Activated naive CD8-positive, alpha-beta T cell treated with anti-CD3 and anti-CD28 coated beads, Interleukin-2, amount 50 U/mL, for 24 hours (primary cell): Measurements from ENCODE around the gene STRIP1.

Source experiments
- ATAC-seq: fragments of 150-1000 bp; cut with Tn5 transposase; one replicate; pipeline ENCODE4 v1.10.0; 2021
- DNase-seq: peaks from one replicate; pipeline ENCODE4 v3.0.0; 2021
- H3K27ac Mint-ChIP-seq: one replicate; pipeline ENCODE4 v1.8.0; 2021; ENCODE audit warnings: mild to moderate bottlenecking, mixed read lengths
- H3K27me3 Mint-ChIP-seq: one replicate; pipeline ENCODE4 v1.8.0; 2021; ENCODE audit warnings: mixed read lengths
- H3K36me3 Mint-ChIP-seq: one replicate; pipeline ENCODE4 v1.8.0; 2021; ENCODE audit warnings: low read depth, mixed read lengths
- H3K4me1 Mint-ChIP-seq: one replicate; pipeline ENCODE4 v1.8.0; 2021; ENCODE audit warnings: mixed read lengths
- H3K4me3 Mint-ChIP-seq: one replicate; pipeline ENCODE4 v1.8.0; 2021; ENCODE audit warnings: mild to moderate bottlenecking, moderate library complexity, mixed read lengths
- H3K9me3 Mint-ChIP-seq: one replicate; pipeline ENCODE4 v1.8.0; 2021; ENCODE audit warnings: mixed read lengths

STRIP1 gene

DNA sequence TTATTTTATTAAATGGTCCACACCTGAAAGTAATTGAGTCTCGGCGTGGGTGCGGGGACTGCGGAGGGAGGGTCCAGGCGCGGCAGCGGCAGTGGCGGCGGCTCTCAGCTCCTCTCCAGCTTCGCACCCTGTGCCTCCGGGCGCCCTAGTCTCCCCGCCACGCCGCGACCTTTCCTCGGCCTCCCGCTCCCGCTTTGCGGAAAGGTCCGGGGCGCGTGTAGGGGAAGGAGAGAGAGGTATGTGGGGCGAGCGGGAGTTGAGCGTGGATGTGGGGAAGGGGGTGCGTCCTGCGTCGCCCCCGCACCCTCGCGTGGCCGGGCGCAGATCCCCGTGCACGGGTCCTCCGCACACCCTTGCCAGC is 49.4 kb downstream of the STRIP1 start:
- no peaks in the 10 kb centered on the region for H3K36me3 Mint-ChIP-seq
- DNase-seq, result peak; percentile 18
- H3K4me3 Mint-ChIP-seq, result peak overlapping the region; percentile 79
- H3K4me1 Mint-ChIP-seq, result peaks cover 14% of the 10 kb centered on the region
- H3K9me3 Mint-ChIP-seq, result no peaks in the 10 kb centered on the region
- no peak for ATAC-seq
- no peak overlapping the region for H3K27ac Mint-ChIP-seq
- H3K27me3 Mint-ChIP-seq, result peaks cover 54% of the 10 kb centered on the region

DNA sequence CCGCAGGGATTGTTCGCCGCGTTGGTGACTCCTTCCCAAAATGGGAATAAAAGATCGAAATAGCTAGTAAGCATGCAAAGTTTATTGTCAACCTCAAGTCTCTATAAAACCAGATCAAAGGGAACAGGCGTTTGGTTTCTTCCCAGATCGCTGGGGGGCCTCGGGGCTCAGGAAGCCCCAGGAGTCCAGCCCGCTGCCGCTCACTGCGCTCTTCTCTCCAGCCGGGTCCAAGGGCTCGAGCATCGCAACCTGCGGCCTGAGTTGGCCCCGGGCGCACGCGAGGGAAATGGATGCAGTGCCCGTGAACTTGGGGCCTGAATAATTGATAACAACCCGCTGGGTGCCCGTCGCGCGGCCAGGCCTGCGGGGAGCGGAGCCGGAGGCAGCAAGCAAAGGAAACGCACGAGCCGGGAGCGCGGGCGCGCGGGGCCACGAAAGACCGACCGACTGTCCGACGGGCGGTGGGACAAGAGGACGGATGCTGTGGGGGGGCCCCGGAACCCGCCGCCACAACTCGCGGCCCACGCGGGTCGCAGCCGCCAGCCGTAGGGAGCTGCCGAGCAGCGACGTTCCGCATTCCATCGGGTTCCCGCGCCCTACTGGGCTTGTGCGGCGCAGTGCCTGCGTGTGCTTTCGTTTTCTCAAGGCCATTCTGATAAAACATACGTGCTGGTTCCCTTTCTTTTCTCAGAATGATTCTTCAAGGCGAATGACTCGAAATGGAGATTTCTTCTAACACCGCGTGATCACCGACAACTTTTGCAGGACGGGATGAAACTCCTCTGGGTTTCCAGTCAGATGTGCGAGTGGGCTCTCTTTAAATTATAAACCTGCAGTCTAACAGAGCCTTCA is 50.0 kb downstream of the STRIP1 start:
- no peaks in the 10 kb centered on the region for H3K9me3 Mint-ChIP-seq
- peak; percentile 52 for ATAC-seq
- peaks cover 57% of the 10 kb centered on the region for H3K27me3 Mint-ChIP-seq
- DNase-seq, result peak; percentile 29
- H3K27ac Mint-ChIP-seq, result no peak overlapping the region
- no peaks in the 10 kb centered on the region for H3K36me3 Mint-ChIP-seq
- peak overlapping the region; percentile 79 for H3K4me3 Mint-ChIP-seq
- peaks cover 14% of the 10 kb centered on the region for H3K4me1 Mint-ChIP-seq

GRCh38 chr1:110085671-110086070 is 51.2 kb downstream of the STRIP1 start:
- peaks cover 14% of the 10 kb centered on the region for H3K4me1 Mint-ChIP-seq
- no peak for DNase-seq
- no peaks in the 10 kb centered on the region for H3K9me3 Mint-ChIP-seq
- ATAC-seq, result no peak
- H3K36me3 Mint-ChIP-seq, result no peaks in the 10 kb centered on the region
- no peak overlapping the region for H3K4me3 Mint-ChIP-seq
- peaks cover 57% of the 10 kb centered on the region for H3K27me3 Mint-ChIP-seq
- no peak overlapping the region for H3K27ac Mint-ChIP-seq

- H3K4me3 Mint-ChIP-seq, result no peak overlapping the region
- H3K27me3 Mint-ChIP-seq, result peaks cover 53% of the 10 kb centered on the region
- DNase-seq (no peak), ATAC-seq (no peak)
- no peaks in the 10 kb centered on the region for H3K36me3 Mint-ChIP-seq
- no peaks in the 10 kb centered on the region for H3K9me3 Mint-ChIP-seq
- H3K4me1 Mint-ChIP-seq, result peaks cover 14% of the 10 kb centered on the region
- no peak overlapping the region for H3K27ac Mint-ChIP-seq
Measured at GRCh38 chr1:110086961-110087360, 52.5 kb downstream of the STRIP1 start.

DNA sequence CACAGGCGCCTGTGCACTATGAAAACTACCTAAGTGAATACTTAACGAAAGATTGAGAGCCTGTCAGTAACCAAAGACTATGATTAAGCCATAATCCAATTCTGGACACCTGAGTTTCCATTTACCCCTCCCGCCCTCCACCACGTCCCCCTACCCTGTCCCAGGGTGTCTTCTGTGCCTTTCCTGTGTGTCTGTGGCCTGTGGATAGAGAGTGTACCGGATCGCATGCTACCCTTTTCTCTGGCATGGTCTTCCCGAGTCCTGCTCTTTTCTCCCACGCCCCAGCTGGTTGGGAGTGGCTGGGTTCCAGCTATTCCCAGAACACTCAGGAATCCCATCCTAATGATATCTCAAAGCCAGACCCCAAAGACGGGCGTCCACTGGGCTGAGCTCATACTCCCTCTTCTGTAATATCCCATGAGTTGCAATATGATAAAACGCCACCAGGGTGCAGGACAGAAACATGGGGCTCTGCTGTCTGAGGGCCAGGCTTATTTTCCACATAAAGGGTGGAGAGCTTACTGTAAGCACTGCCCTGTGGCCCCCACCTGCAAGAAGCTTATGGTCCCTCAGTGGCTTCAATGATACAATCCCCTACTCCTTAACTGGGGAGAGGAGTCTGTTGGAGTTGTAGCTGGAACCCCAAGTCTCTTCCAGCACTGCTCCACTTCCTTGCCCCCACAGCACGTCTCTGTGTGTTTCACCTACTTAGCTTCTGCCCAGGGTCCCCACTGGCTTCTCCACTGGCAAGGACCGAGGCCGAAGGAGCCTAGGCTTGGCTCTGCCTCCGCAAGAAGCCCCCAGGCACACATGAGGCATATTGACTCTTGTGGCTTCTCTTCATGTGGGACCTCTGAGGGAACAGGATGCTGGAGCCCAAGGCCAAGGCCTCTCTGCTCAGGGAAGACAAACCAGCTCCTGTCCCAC is 53.7 kb downstream of the STRIP1 start:
- ATAC-seq, result peak; percentile 77
- Mint-ChIP-seq H3K9me3 (no peaks in the 10 kb centered on the region), H3K27me3 (peaks cover 45% of the 10 kb centered on the region), H3K4me3 (no peak overlapping the region), H3K27ac (no peak overlapping the region), H3K36me3 (no peaks in the 10 kb centered on the region), H3K4me1 (peaks cover 14% of the 10 kb centered on the region)
- DNase-seq, result peak; percentile 51

DNA sequence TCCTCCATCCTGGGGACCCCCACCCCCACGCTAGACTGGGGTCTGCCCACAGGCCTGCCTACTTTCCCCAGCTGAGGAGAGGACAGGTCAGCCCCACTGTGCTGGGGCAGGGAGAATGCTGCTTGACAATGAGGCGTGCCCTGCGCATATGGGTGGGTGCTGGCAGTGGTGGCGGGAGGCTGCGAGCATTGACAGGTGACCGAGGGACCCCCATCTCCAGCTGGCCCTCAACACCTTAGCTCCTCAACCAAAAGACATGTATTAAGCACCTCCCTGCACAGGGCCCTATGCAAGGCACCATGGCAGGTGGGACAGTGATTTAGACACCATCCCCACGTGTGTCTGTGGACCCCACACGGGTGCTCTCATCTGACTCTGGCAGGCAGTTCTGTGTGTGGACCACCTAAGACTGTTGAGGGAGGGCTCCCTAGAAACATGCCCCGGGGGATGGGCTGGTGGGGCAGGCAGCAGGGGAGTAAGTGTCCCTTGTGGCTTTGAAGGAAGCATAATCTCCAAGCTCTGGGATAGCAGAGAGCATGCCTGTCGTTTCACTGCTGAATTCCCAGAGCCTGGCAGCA is 54.4 kb downstream of the STRIP1 start:
- ATAC-seq, result no peak
- H3K4me3 Mint-ChIP-seq, result no peak overlapping the region
- peaks cover 8% of the 10 kb centered on the region for H3K4me1 Mint-ChIP-seq
- no peaks in the 10 kb centered on the region for H3K9me3 Mint-ChIP-seq
- DNase-seq, result no peak
- no peaks in the 10 kb centered on the region for H3K36me3 Mint-ChIP-seq
- no peak overlapping the region for H3K27ac Mint-ChIP-seq
- peaks cover 39% of the 10 kb centered on the region for H3K27me3 Mint-ChIP-seq

GRCh38 chr1:110089561-110090275 is 55.3 kb downstream of the STRIP1 start:
- Mint-ChIP-seq H3K4me3 (no peak overlapping the region), H3K4me1 (peaks cover 4% of the 10 kb centered on the region), H3K27me3 (peaks cover 32% of the 10 kb centered on the region), H3K36me3 (no peaks in the 10 kb centered on the region), H3K27ac (no peak overlapping the region), H3K9me3 (no peaks in the 10 kb centered on the region)
- ATAC-seq, result no peak
- no peak for DNase-seq

DNA sequence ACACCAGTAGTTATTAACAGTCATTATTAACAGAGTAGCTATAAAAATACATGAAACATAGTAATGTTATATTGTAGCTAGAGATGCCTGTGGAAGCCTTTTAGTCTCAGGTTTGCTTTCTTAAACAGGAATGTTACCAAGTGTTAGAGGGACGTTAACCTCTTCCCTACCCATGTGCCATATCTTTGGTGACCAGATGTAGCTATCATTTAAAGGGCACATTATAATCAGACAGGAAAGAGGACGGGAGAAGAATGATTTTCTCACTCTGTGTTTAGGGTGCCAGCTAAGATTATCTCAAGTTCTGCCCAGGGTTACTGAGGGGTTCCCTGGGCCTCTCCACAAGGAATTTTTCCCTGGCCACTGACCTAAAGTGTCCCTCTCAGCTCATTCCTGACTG is 57.0 kb downstream of the STRIP1 start:
- DNase-seq, result no peak
- Mint-ChIP-seq H3K4me3 (no peak overlapping the region), H3K27ac (no peak overlapping the region), H3K36me3 (no peaks in the 10 kb centered on the region), H3K9me3 (no peaks in the 10 kb centered on the region), H3K27me3 (peaks cover 18% of the 10 kb centered on the region), H3K4me1 (no peaks in the 10 kb centered on the region)
- ATAC-seq, result no peak

- peaks cover 13% of the 10 kb centered on the region for H3K27me3 Mint-ChIP-seq
- H3K9me3 Mint-ChIP-seq, result no peaks in the 10 kb centered on the region
- H3K4me1 Mint-ChIP-seq, result no peaks in the 10 kb centered on the region
- ATAC-seq, result no peak
- no peaks in the 10 kb centered on the region for H3K36me3 Mint-ChIP-seq
- no peak overlapping the region for H3K27ac Mint-ChIP-seq
- no peak overlapping the region for H3K4me3 Mint-ChIP-seq
- DNase-seq, result no peak
Measured at GRCh38 chr1:110091791-110092190, 57.4 kb downstream of the STRIP1 start.

DNA sequence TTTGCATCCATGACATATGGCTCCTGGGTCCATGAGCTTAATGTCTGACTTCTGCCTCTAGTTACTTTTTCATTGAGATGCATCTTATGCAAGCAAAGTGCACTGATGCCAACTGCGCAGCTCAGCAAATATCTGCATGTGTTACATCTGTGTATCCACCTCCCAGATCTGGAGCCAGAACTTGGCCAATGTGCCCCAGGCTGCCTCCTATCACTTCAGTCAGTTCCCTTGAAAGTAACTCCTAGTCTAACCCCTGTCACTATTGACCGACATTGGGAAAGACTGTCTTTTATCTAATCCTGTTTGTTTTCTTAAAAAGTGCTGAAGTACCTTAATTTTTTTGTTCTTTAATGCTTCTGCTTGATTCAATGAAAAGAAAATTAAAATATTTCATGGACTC is 58.6 kb downstream of the STRIP1 start:
- Mint-ChIP-seq H3K9me3 (no peaks in the 10 kb centered on the region), H3K4me1 (no peaks in the 10 kb centered on the region), H3K27ac (no peak overlapping the region), H3K27me3 (peaks cover 8% of the 10 kb centered on the region), H3K36me3 (no peaks in the 10 kb centered on the region), H3K4me3 (no peak overlapping the region)
- no peak for DNase-seq
- ATAC-seq, result no peak

- ATAC-seq, result no peak
- H3K36me3 Mint-ChIP-seq, result no peaks in the 10 kb centered on the region
- H3K4me3 Mint-ChIP-seq, result no peak overlapping the region
- peaks cover 2% of the 10 kb centered on the region for H3K27me3 Mint-ChIP-seq
- H3K4me1 Mint-ChIP-seq, result no peaks in the 10 kb centered on the region
- no peak overlapping the region for H3K27ac Mint-ChIP-seq
- H3K9me3 Mint-ChIP-seq, result no peaks in the 10 kb centered on the region
- no peak for DNase-seq
Measured at GRCh38 chr1:110094931-110095654, 60.7 kb downstream of the STRIP1 start.

DNA sequence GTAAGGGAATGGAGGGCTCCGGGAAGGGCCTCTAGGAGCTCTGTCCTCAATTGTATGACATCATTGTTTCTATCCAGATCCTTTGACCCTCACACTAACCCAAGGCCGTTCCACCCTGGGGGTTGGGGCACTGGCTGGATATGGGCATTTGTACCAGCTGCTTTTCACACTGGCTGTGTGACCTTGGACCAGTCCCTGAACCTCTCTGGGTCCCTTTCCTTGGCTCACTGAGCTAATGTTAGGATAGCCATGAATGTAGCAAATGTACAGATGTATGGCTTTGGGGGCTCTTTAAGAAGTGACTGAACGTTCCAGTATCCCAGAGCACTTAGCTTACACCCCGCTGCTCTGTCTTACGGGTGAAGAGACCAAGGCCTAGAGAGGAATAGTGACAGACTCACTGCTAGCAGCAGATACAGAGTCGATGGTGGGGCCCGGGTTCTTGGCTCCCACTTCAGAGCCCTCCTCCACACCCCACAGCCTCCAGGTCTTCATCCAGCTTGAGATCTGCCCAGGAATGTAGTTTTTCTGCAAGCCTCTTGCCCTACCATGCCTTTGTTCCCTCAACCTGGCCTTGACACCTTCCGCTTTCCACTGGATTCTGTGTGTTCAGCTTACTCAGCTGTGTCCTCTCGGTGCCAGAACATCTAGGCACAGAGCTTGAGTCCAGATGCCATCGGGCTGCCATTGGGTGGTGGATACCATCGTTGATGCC is 63.2 kb downstream of the STRIP1 start:
- no peak for DNase-seq
- Mint-ChIP-seq H3K27me3 (no peaks in the 10 kb centered on the region), H3K9me3 (no peaks in the 10 kb centered on the region), H3K27ac (no peak overlapping the region), H3K4me1 (no peaks in the 10 kb centered on the region), H3K36me3 (no peaks in the 10 kb centered on the region), H3K4me3 (no peak overlapping the region)
- no peak for ATAC-seq

DNA sequence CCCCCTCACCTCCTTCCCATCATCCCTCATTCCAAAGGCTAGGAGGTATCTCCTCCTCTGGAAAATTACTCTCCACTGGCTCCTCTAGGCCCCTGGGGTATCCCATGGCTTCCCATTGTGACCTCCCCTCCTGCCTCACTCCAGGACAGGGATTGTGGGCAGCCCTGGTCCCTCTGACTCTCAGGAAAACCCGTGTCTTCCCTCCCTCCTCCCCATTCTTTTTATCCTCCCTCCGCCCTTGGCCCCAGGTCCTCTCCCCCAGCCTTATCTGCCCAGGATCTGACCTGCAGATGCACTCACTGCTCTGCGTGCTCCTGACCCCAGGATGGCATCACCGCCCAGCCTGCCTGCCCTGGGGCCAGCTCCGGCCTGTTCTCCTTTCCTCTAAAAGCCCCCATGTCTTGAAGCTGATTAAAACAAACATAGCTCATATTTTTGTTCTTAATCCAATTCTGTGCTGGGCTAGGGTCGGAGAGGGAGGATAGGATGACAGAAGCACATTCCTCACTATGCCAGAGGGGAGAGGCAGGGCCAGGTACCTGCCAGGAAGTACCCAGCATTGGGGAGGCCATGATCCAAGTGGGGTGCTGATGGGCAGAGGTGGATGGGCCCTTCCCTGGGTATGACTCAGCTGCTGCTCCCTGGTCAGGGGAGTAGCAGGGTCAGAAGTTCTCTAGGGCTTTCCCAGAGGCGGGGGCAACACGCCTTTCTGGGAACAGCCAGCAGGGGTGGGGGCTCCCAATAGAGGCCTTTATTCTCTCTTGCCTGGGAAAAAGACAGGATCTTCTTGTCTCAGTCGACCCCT is 64.0 kb downstream of the STRIP1 start:
- Mint-ChIP-seq H3K9me3 (no peaks in the 10 kb centered on the region), H3K27me3 (no peaks in the 10 kb centered on the region)

More for the DNA sequence above, 64.0 kb downstream of the STRIP1 start:
- DNase-seq (no peak), ATAC-seq (no peak)
- Mint-ChIP-seq H3K27ac (no peak overlapping the region), H3K4me3 (no peak overlapping the region), H3K4me1 (no peaks in the 10 kb centered on the region), H3K36me3 (no peaks in the 10 kb centered on the region)
